Measurements from ENCODE around the gene CNIH3. TPM values are rescaled to one million over a fixed set of nuclear protein-coding genes. Genes with fewer than 3 reads are reported as not detected.

The CNIH3 gene
- total RNA-seq, 1 experiment from 2014 or later, result 1.8 TPM

GRCh38 chr1:224669403-224669802 lies 53.3 kb downstream of the CNIH3 start:
- H4K20me1 ChIP-seq (ENCODE audit: insufficient read depth), result no peaks in the 10 kb centered on the region
- no peaks in the 10 kb centered on the region for H3K79me2 ChIP-seq (ENCODE audit: insufficient read depth, low read length)

More at GRCh38 chr1:224669403-224669802, 53.3 kb downstream of the CNIH3 start:
- ATAC-seq, result no peak
- intact Hi-C loops (cut with micrococcal nuclease), result no loop called here
- TF ChIP-seq POLR2A (IDR thresholded peaks at IDR 0.05; ENCODE audit: borderline replicate concordance, extremely low read depth, insufficient read depth, insufficient read length), result no peak
- no peak for TF ChIP-seq SP1 (IDR thresholded peaks at IDR 0.05; ENCODE audit: low read depth)
- TF ChIP-seq ZBTB33 (IDR thresholded peaks at IDR 0.05; ENCODE audit: extremely low read depth, insufficient replicate concordance, low read length), result no peak
- no peak for TF ChIP-seq EZH2 (IDR thresholded peaks at IDR 0.05)
- TF ChIP-seq YY1 (IDR thresholded peaks at IDR 0.05; ENCODE audit: extremely low read depth, insufficient replicate concordance, low read depth, low read length), result no peak
- TF ChIP-seq TCF7L2 (IDR thresholded peaks at IDR 0.05; ENCODE audit: borderline replicate concordance, extremely low read depth, insufficient read depth, insufficient read length), result no peak
- no peak for TF ChIP-seq POLR2AphosphoS5 (IDR thresholded peaks at IDR 0.05; ENCODE audit: low read depth, low read length)
- TF ChIP-seq ATF3 (IDR thresholded peaks at IDR 0.05), result no peak
- no peak for TF ChIP-seq MAX (IDR thresholded peaks at IDR 0.05)
- no peak for TF ChIP-seq CTCF (IDR thresholded peaks at IDR 0.05 in 2 of 3, conservative IDR thresholded peaks at IDR 0.05 in 1 of 3; ENCODE audit: borderline replicate concordance in 1 of 3, insufficient read depth in 1 of 3, low read depth in 2 of 3, low read length in 2 of 3)
- no peak for TF ChIP-seq ZNF274 (IDR thresholded peaks at IDR 0.05; ENCODE audit: low read depth, low read length)
- TF ChIP-seq EZH2phosphoT487 (IDR thresholded peaks at IDR 0.05; ENCODE audit: borderline replicate concordance), result no peak
- ChIA-PET POLR2A (no interaction called here), CTCF (no interaction called here), RAD21 (ENCODE audit: low non-redundant PET in 1 of 2, low total read pairs in 2 of 2, uncharacterized antibody in 2 of 2, unreplicated experiment in 2 of 2) (no interaction called here)
- no TSS peak for BruUV-seq (replicated peaks)
- Histone ChIP-seq H3K36me3 (ENCODE audit: control insufficient read depth in 1 of 2, insufficient read depth in 2 of 2, low read length in 2 of 2) (no peaks in the 10 kb centered on the region), H3K9ac (ENCODE audit: low read length) (no peak overlapping the region), H3K4me1 (ENCODE audit: control insufficient read depth in 1 of 2, insufficient read depth in 2 of 2, low read length in 2 of 2) (no peaks in the 10 kb centered on the region), H3K9me3 (ENCODE audit: control insufficient read depth in 1 of 2, insufficient read depth in 1 of 2, low read depth in 1 of 2, low read length in 2 of 2) (no peaks in the 10 kb centered on the region), H3K27ac (ENCODE audit: low read depth, low read length) (no peak overlapping the region), H2AFZ (ENCODE audit: low read depth, low read length, poor library complexity, severe bottlenecking) (no peak overlapping the region), H3K27me3 (ENCODE audit: insufficient read depth, low read length) (no peaks in the 10 kb centered on the region; the same call in 1 of the 2 replicates), H3K4me2 (ENCODE audit: low read length) (no peak overlapping the region), H3K9me2 (ENCODE audit: insufficient read depth) (no peaks in the 10 kb centered on the region), H3K4me3 (replicated peaks in 1 of 2; ENCODE audit: low read depth in 1 of 2, low read length in 2 of 2) (no peak overlapping the region)
- no peak for DNase-seq (ENCODE audit: low read depth, low spot score)

All from HCT116 (cell line).